ENCODE data around the gene IRGQ. TPM values are rescaled to one million over a fixed set of nuclear protein-coding genes. Genes with fewer than 3 reads are reported as not detected.

Gene IRGQ
- total RNA-seq, 1 donor from 2014 or later, result 13.1 TPM

DNA sequence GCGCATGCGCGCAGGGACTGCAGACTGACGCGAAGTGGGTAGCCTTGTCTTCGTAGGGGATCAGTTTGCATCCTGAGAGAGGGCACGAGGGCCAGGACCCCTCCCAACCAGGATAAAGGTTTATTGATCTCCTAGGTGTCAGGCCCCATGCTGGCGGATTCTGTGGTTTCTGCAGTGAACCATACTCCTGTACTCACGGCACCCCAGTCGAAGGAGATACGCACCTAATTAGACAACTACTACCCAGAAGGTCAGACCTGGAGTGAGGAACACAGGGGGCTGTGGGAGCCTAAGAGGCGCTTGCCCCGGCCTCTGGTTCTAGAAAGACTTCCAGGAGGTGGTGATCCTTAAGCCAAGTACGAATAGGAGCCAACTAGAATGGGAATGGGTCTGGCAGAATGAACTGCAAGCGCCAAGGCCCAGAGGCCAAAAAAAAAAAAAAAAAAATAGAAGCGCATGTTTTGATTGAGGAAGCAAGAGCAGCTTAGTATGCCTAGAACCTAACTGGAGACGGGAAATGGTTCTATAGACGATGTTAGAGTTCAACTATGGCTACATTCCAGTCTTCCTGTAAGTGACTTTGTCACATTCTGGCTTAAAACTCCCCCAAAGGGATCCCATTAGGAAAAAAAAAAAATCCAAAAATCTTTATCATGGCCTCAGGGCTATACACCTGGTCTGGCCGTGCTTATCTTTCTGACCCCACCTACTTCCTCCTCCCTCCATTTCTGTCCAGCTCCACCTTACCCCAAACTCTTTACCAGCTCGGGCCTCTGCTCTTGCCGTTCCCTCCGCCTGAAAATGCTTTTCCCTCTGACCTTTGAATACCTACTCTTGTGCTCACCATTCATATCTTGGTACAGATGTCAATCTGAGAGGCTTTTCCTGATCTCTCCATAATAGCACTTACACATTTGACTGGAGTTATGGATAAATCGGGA lies 24.4 kb upstream of the IRGQ start:
- TF ChIP-seq, protein P1, sequence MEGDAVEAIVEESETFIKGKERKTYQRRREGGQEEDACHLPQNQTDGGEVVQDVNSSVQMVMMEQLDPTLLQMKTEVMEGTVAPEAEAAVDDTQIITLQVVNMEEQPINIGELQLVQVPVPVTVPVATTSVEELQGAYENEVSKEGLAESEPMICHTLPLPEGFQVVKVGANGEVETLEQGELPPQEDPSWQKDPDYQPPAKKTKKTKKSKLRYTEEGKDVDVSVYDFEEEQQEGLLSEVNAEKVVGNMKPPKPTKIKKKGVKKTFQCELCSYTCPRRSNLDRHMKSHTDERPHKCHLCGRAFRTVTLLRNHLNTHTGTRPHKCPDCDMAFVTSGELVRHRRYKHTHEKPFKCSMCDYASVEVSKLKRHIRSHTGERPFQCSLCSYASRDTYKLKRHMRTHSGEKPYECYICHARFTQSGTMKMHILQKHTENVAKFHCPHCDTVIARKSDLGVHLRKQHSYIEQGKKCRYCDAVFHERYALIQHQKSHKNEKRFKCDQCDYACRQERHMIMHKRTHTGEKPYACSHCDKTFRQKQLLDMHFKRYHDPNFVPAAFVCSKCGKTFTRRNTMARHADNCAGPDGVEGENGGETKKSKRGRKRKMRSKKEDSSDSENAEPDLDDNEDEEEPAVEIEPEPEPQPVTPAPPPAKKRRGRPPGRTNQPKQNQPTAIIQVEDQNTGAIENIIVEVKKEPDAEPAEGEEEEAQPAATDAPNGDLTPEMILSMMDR (IDR thresholded peaks at IDR 0.05), result no peak
- peak overlapping the region; percentile 96 for H3K27ac Mint-ChIP-seq
- H3K4me1 Mint-ChIP-seq, result peaks cover 27% of the 10 kb centered on the region
- ATAC-seq (ENCODE audit: low read depth), result peak; percentile 1
- no peaks in the 10 kb centered on the region for H3K9me3 Mint-ChIP-seq
- DNase-seq, result no peak
- peaks cover 10% of the 10 kb centered on the region for H3K36me3 Mint-ChIP-seq (ENCODE audit: low read depth)
- intact Hi-C loops (cut with micrococcal nuclease), result no loop called here
- POLR2A ChIA-PET, result interaction anchor here (0.7 to 1.7 kb wide), 6 partner anchors 14 to 144 kb away, joined by 3 to 8 read pairs (median 6); partner anchors contain the start of genes SMG9 and ZNF576
- H3K4me3 Mint-ChIP-seq, result peak overlapping the region; percentile 94
- CTCF ChIA-PET, result no interaction called here
- no peaks in the 10 kb centered on the region for H3K27me3 Mint-ChIP-seq

DNA sequence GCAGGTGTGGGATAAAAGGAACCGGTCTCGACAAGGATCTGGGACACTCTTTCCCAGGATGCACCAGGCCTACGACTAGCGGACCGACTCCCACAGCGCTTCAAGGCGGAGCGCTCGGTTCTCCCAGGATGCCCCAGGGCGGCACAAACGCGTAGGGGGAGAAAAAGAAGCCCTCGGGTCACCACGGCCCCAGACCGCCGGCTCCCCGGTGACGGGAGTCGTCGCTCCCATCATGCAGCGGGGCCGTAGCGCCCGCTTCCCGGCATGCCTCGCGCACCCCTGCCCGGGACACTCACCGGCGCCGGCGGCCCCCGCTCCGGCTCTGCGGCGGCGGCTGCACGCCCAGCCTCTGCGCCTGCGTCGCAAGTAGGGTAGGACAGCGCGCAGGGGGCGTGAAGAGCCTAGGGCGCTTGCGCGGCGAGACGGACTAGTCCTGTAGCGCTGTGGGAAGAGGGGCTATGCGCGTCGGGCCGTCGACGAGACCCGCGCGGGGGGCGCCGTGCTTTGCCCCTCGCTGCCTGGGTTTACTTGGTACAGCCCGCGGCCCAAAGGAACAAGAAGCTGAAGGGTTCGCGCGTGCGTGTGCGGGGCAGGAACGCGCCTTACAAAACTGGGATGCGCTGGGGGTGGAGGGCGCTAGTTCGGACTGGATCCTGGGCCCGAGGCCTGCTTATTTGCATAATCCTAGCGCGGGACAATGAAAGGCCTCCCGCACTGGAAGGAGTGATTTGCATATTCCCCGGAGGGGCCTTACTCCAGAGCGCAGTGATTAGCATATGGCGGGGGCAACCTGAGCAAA lies 23.5 kb upstream of the IRGQ start, which contains the start of gene ZNF428:
ZNF428 (minus strand) TSS at position 368 of the 799 bp plus-strand sequence. CDS start 5,325 bp downstream, outside the sequence.
- ATAC-seq (ENCODE audit: low read depth) (peak; percentile 87), DNase-seq (peak; percentile 83)
- ChIA-PET POLR2A (interaction anchor here (0.7 to 1.7 kb wide), 5 partner anchors 15 to 135 kb away, joined by 3 to 7 read pairs (median 6); partner anchors contain the start of genes SMG9 and ZNF576), CTCF (no interaction called here)
- TF ChIP-seq, protein P1 (IDR thresholded peaks at IDR 0.05), result no peak
- Mint-ChIP-seq H3K4me3 (peak within 1 kb of the TSS; percentile 94), H3K4me1 (peaks cover 21% of the 10 kb centered on the region), H3K27ac (peak within 1 kb of the TSS; percentile 96), H3K9me3 (no peaks in the 10 kb centered on the region), H3K36me3 (ENCODE audit: low read depth) (peaks cover 10% of the 10 kb centered on the region), H3K27me3 (no peaks in the 10 kb centered on the region)
- intact Hi-C loops (cut with micrococcal nuclease), result loop anchor here (1.0 to 2.0 kb wide), 5 partner anchors 23 to 593 kb away; partner anchors contain the start of genes IRGQ, PINLYP, XRCC1 and ZNF227

DNA sequence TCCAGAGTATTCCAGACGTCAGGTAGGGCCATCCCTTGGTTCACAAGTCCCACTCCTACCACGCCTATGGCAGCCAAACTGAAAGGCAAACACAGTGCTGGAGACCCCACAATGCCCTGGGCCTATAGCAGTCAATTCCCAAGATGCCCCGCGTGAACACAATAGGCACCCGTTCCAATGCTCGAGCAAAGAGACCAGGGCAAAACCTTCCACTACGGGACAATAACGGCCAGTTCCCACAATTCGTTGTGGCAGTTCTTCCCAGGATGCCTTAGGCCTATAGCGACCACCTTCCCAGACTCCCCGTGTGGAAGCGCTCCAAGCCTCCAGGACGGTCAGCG lies 23.0 kb upstream of the IRGQ start:
- H3K27ac Mint-ChIP-seq, result peak overlapping the region; percentile 96
- H3K9me3 Mint-ChIP-seq, result no peaks in the 10 kb centered on the region
- no peaks in the 10 kb centered on the region for H3K27me3 Mint-ChIP-seq
- ChIA-PET CTCF (no interaction called here), POLR2A (interaction anchor here (0.7 kb wide), 1 partner anchor 19 kb away, joined by 7 read pairs; no protein-coding TSS in a partner anchor)
- TF ChIP-seq, protein P1 (IDR thresholded peaks at IDR 0.05), result no peak
- DNase-seq, result no peak
- intact Hi-C loops (cut with micrococcal nuclease), result loop anchor here (1.0 to 2.0 kb wide), 5 partner anchors 23 to 594 kb away; partner anchors contain the start of genes IRGQ, PINLYP, XRCC1 and ZNF227
- peak overlapping the region; percentile 94 for H3K4me3 Mint-ChIP-seq
- peaks cover 15% of the 10 kb centered on the region for H3K36me3 Mint-ChIP-seq (ENCODE audit: low read depth)
- peak; percentile 29 for ATAC-seq (ENCODE audit: low read depth)
- peaks cover 17% of the 10 kb centered on the region for H3K4me1 Mint-ChIP-seq

DNA sequence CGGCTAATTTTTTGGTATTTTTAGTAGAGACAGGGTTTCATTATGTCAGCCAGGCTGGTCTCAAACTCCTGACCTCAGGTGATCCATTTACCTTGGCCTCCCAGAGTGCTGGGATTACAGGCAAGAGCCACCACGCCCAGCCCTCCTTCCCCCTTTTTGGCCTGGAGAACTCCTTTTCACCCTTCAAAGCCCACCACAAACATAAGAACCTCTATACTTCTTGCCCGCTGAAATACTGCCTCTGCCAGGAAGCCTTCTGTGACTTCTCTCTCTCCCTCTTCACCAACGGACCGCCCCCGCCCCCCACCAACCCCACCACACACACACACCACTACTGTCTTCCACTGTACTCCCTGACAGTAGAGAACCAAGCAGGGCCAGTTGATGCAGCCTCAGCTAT lies 21.0 kb upstream of the IRGQ start:
- ATAC-seq (ENCODE audit: low read depth), result no peak
- ChIA-PET POLR2A (interaction anchor here (0.6 kb wide), 1 partner anchor 97 kb away, joined by 6 read pairs; no protein-coding TSS in a partner anchor), CTCF (no interaction called here)
- DNase-seq, result no peak
- intact Hi-C loops (cut with micrococcal nuclease), result no loop called here
- Mint-ChIP-seq H3K36me3 (ENCODE audit: low read depth) (peaks cover 34% of the 10 kb centered on the region), H3K27me3 (no peaks in the 10 kb centered on the region), H3K9me3 (no peaks in the 10 kb centered on the region), H3K4me3 (no peak overlapping the region), H3K4me1 (peaks cover 17% of the 10 kb centered on the region), H3K27ac (no peak overlapping the region)
- TF ChIP-seq, protein P1 (IDR thresholded peaks at IDR 0.05), result no peak

Measured in activated B cell treated with CpG ODN at 0.5 μM for 24 hours (primary cell).